Parathyroid adenoma (tissue), 2 donors: ENCODE data around the gene GNAO1.

Source experiments
- H2AFZ ChIP-seq: fragments of 300-600 bp; sonication (generic); one replicate; pipeline ENCODE4 v1.7.0; 2017; ENCODE audit warnings: antibody characterized with exemption, mild to moderate bottlenecking
- H3K27ac ChIP-seq: fragments of 300-600 bp; sonication (generic); one replicate; pipeline ENCODE4 v1.7.0; 2017
- H3K27me3 ChIP-seq: fragments of 300-600 bp; sonication (generic); one replicate; pipeline ENCODE4 v1.7.0; 2017; ENCODE audit warnings: low read length; ENCODE audit not compliant: control insufficient read depth, insufficient read depth
- H3K36me3 ChIP-seq: fragments of 300-600 bp; sonication (generic); one replicate; pipeline ENCODE4 v1.7.0; 2017; ENCODE audit warnings: low read length; ENCODE audit not compliant: control insufficient read depth, insufficient read depth
- H3K4me1 ChIP-seq: fragments of 300-600 bp; sonication (generic); one replicate; pipeline ENCODE4 v1.7.0; 2017; ENCODE audit warnings: control low read depth
- H3K4me2 ChIP-seq: fragments of 300-600 bp; sonication (generic); one replicate; pipeline ENCODE4 v1.7.0; 2017; ENCODE audit warnings: low read length
- H3K4me3 ChIP-seq: fragments of 300-600 bp; sonication (generic); one replicate; pipeline ENCODE4 v1.7.0; 2017; ENCODE audit warnings: low read depth, low read length
- H3K79me2 ChIP-seq: fragments of 300-600 bp; sonication (generic); one replicate; pipeline ENCODE4 v1.7.0; 2017; ENCODE audit warnings: control low read depth
- H3K9ac ChIP-seq: fragments of 300-600 bp; sonication (generic); one replicate; pipeline ENCODE4 v1.7.0; 2017; ENCODE audit warnings: mild to moderate bottlenecking
- H3K9me3 ChIP-seq: fragments of 300-600 bp; sonication (generic); one replicate; pipeline ENCODE4 v1.7.0; 2017; ENCODE audit warnings: low read length; ENCODE audit not compliant: control insufficient read depth
- CTCF ChIP-seq: fragments of 300-600 bp; sonication (generic); IDR thresholded peaks from one replicate; pipeline ENCODE4 v1.7.0; 2017; ENCODE audit warnings: antibody characterized with exemption, mild to moderate bottlenecking
- donor health status: primary hyperparathyroidism.

The GNAO1 gene

GRCh38 chr16:56284521-56284920, 93.2 kb downstream of the GNAO1 start:
- no peaks in the 10 kb centered on the region for H3K4me1 ChIP-seq
- H3K27me3 ChIP-seq = no peaks in the 10 kb centered on the region
- no peak overlapping the region for H2AFZ ChIP-seq
- H3K9ac ChIP-seq = no peak overlapping the region
- no peaks in the 10 kb centered on the region for H3K36me3 ChIP-seq
- no peak overlapping the region for H3K27ac ChIP-seq
- no peaks in the 10 kb centered on the region for H3K9me3 ChIP-seq
- no peak for TF ChIP-seq CTCF
- H3K4me2 ChIP-seq = no peak overlapping the region
- no peak overlapping the region for H3K4me3 ChIP-seq
- peaks cover 6% of the 10 kb centered on the region for H3K79me2 ChIP-seq

GRCh38 chr16:56286809-56287208, 95.5 kb downstream of the GNAO1 start:
- H3K4me2 ChIP-seq = no peak overlapping the region
- H3K4me1 ChIP-seq = no peaks in the 10 kb centered on the region
- no peaks in the 10 kb centered on the region for H3K9me3 ChIP-seq
- no peaks in the 10 kb centered on the region for H3K27me3 ChIP-seq
- H3K36me3 ChIP-seq = no peaks in the 10 kb centered on the region
- H3K9ac ChIP-seq = no peak overlapping the region
- no peak overlapping the region for H3K27ac ChIP-seq
- TF ChIP-seq CTCF = no peak
- peaks cover 6% of the 10 kb centered on the region for H3K79me2 ChIP-seq
- H3K4me3 ChIP-seq = no peak overlapping the region
- no peak overlapping the region for H2AFZ ChIP-seq

- Histone ChIP-seq H3K27ac (no peak overlapping the region), H3K27me3 (no peaks in the 10 kb centered on the region), H3K4me1 (no peaks in the 10 kb centered on the region), H3K9ac (no peak overlapping the region), H3K4me2 (no peak overlapping the region), H2AFZ (no peak overlapping the region), H3K36me3 (no peaks in the 10 kb centered on the region), H3K9me3 (no peaks in the 10 kb centered on the region), H3K4me3 (no peak overlapping the region), H3K79me2 (peaks cover 6% of the 10 kb centered on the region)
- TF ChIP-seq CTCF = no peak
These were observed 96.7 kb downstream of the GNAO1 start for GRCh38 chr16:56288019-56288418.

GRCh38 chr16:56289416-56289815, 98.1 kb downstream of the GNAO1 start:
- no peak overlapping the region for H3K9ac ChIP-seq
- no peak overlapping the region for H3K27ac ChIP-seq
- H3K9me3 ChIP-seq = no peaks in the 10 kb centered on the region
- TF ChIP-seq CTCF = no peak
- no peak overlapping the region for H3K4me2 ChIP-seq
- no peaks in the 10 kb centered on the region for H3K27me3 ChIP-seq
- no peak overlapping the region for H2AFZ ChIP-seq
- no peak overlapping the region for H3K4me3 ChIP-seq
- no peaks in the 10 kb centered on the region for H3K36me3 ChIP-seq
- peaks cover 6% of the 10 kb centered on the region for H3K79me2 ChIP-seq
- no peaks in the 10 kb centered on the region for H3K4me1 ChIP-seq

- Histone ChIP-seq H3K36me3 (no peaks in the 10 kb centered on the region), H3K4me1 (no peaks in the 10 kb centered on the region), H3K79me2 (peaks cover 6% of the 10 kb centered on the region), H3K9ac (no peak overlapping the region), H2AFZ (no peak overlapping the region), H3K9me3 (no peaks in the 10 kb centered on the region), H3K27ac (no peak overlapping the region), H3K27me3 (no peaks in the 10 kb centered on the region), H3K4me2 (no peak overlapping the region), H3K4me3 (no peak overlapping the region)
- no peak for TF ChIP-seq CTCF
These were observed 98.6 kb downstream of the GNAO1 start for GRCh38 chr16:56289862-56290261.
